Pancreas (tissue), 10 donors: ENCODE data around the gene APOC4. TPM values are rescaled to one million over a fixed set of nuclear protein-coding genes. Genes with fewer than 3 reads are reported as not detected.
"Not testable (repeated sequence)": the region's sequence is repeated elsewhere in the genome, so short reads cannot be mapped to it uniquely, and the experiment has no call there.

Experiments used
- ATAC-seq, 4 donors: fragments of 200-7000 bp; cut with Tn5 transposase; one replicate each; pipeline versions ENCODE4 v1.8.0 to v1.9.1; 2020; ENCODE audit warnings: mild to moderate bottlenecking in 4 of 4, moderate library complexity in 4 of 4
- DNase-seq, 6 donors: peaks; one replicate each; pipeline ENCODE4 v3.0.0-alpha.2; 2020
- FAIRE-seq: peaks from 2 replicates; lab custom pipeline; 2012; peaks lifted over from hg19 to GRCh38; lab: Jason Lieb, UNC
- H3K27ac ChIP-seq, 4 donors: fragments of 200-600 bp; sonication (generic); 1 replicate in 3 of 4; 2 replicates in 1 of 4; pipeline versions ENCODE4 v1.5.0 to v1.8.0; 2020
- H3K27me3 ChIP-seq, 4 donors: fragments of 200-600 bp; one replicate each; pipeline ENCODE4 v1.8.0; 2021
- H3K36me3 ChIP-seq, 3 donors: fragments of 200-600 bp; sonication (generic) in 1 of 3; one replicate each; pipeline versions ENCODE4 v1.5.0 to v1.8.0; 2020 to 2021
- H3K4me1 ChIP-seq, 3 donors: fragments of 200-600 bp; one replicate each; pipeline ENCODE4 v1.8.0; 2021
- H3K4me3 ChIP-seq, 4 donors: fragments of 200-600 bp; sonication (generic) in 2 of 4; one replicate each; pipeline versions ENCODE4 v1.5.0 to v1.8.0; 2020 to 2021
- H3K9me3 ChIP-seq, 4 donors: fragments of 200-600 bp; one replicate each; pipeline ENCODE4 v1.8.0; 2021
- CTCF ChIP-seq, 4 donors: fragments of 200-600 bp; sonication (generic) in 3 of 4; IDR thresholded peaks; one replicate each; pipeline versions ENCODE4 v1.5.0 to v1.8.0; 2021; ENCODE audit warnings: antibody characterized with exemption in 4 of 4
- WGBS, 2 donors: extraction: QIAGEN DNeasy Blood & Tissue Kit; methylation state at CpG; one replicate each; pipeline ENCODE4 v1.1.7; 2013; 5-methylcytosine and 5-hydroxymethylcytosine counted together
- intact Hi-C, 3 donors: fragments of 100-400 bp; cut with DNase I; formaldehyde crosslinking; loops; one replicate each; pipeline versions ENCODE4 v1.11.1 to v1.14.2; 2022
- polyA plus RNA-seq, 2 donors: library from polyadenylated mRNA; stranded (reverse); fragments of 200-250 nt; gene quantifications; one replicate each; pipeline ENCODE4 v1.2.3, GENCODE V29; 2013
- total RNA-seq, 6 donors: library from RNA; stranded (reverse); fragmentation: NEBNext Ultra II Directional in 4 of 6; extraction: Animal tissue kit (Norgen Biotek cat#: 25700) in 4 of 6; gene quantifications; one replicate each; pipeline versions ENCODE4 v1.2.1 to v1.2.4, GENCODE V29; 2021 to 2023
- donor health status: healthy with polysubstance abuse.
- donor health status: DM: no; HTN: no; CAD: no; lungs with moderate emphysema.
- donor health status: DM: no; HTN: no; CAD: no.
- donor health status: control.
- donor health status: control.
- donor health status: Bipolar disorder and iron deficiency.
- donor health status: DM: yes; HTN: yes; CAD: no.
- donor health status: DM: no; HTN: no; CAD: no.
- donor health status: DM: no; HTN: no; CAD: no.
- donor health status: DM: yes; HTN: yes; CAD: no.

Gene APOC4
- total and polyA plus RNA-seq, 8 donors: 0.47 TPM; not detected in 7

- intact Hi-C loops: no loop called here
- Histone ChIP-seq H3K27ac (no peak overlapping the region), H3K36me3 (peaks cover 4 to 18% (median 4%) of the 10 kb centered on the region in 3 donors), H3K9me3 (no peaks in the 10 kb centered on the region), H3K4me1 (no peaks in the 10 kb centered on the region), H3K4me3 (no peak overlapping the region), H3K27me3 (no peaks in the 10 kb centered on the region)
- WGBS, 2 donors: 96 to 100% methylated on average over 4 to 5 of the region's 5 CpGs
- ATAC-seq (no peak), DNase-seq (no peak), FAIRE-seq (no peak)
- TF ChIP-seq CTCF (IDR thresholded peaks at IDR 0.05): no peak
Observed at GRCh38 chr19:44969437-44969836, 27.4 kb downstream of the APOC4 start.

GRCh38 chr19:44971451-44971850 lies 29.4 kb downstream of the APOC4 start:
- intact Hi-C loops, H3K27ac ChIP-seq, H3K9me3 ChIP-seq, DNase-seq, ATAC-seq, H3K4me1 ChIP-seq, H3K4me3 ChIP-seq, FAIRE-seq, H3K27me3 ChIP-seq: not testable (repeated sequence)
- H3K36me3 ChIP-seq: peaks cover 0 to 31% (median 18%) of the 10 kb centered on the region in 3 donors
- WGBS, 2 donors: 88 to 94% methylated on average over 6 of the region's 6 CpGs

DNA sequence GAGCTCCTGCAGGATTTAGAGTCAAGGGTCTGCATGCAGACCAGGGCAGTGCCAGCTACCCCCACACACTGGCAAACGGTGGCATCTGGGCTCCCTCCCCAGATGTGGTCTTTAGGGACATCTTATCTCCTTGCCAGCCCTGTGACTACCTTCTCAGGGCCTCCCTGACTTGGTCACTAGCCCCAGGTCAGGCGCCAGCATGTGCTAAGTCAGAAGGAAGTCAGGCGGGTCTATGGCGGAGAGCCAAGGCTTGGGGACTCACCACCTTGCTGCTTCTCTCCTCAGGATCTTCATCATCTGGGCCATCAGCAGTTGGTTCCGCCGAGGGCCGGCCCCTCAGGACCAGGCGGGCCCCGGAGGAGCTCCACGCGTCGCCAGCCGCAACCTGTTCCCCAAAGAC lies 30.8 kb downstream of the APOC4 start:
- Histone ChIP-seq H3K4me1 (no peaks in the 10 kb centered on the region), H3K36me3 (peaks cover 5 to 44% (median 30%) of the 10 kb centered on the region in 3 donors), H3K4me3 (no peak overlapping the region), H3K27ac (no peak overlapping the region), H3K27me3 (no peaks in the 10 kb centered on the region), H3K9me3 (no peaks in the 10 kb centered on the region)
- 89 to 90% methylated on average over 13 of the region's 13 CpGs for WGBS, 2 donors
- ATAC-seq (no peak), FAIRE-seq (no peak), DNase-seq (no peak)
- no peak for TF ChIP-seq CTCF (IDR thresholded peaks at IDR 0.05)
- intact Hi-C loops: no loop called here

GRCh38 chr19:44973982-44974735 lies 32.1 kb downstream of the APOC4 start:
- ATAC-seq (no peak), FAIRE-seq (no peak), DNase-seq (no peak)
- Histone ChIP-seq H3K36me3 (peaks cover 7 to 50% (median 32%) of the 10 kb centered on the region in 3 donors), H3K27me3 (no peaks in the 10 kb centered on the region), H3K27ac (no peak overlapping the region), H3K9me3 (no peaks in the 10 kb centered on the region), H3K4me1 (no peaks in the 10 kb centered on the region), H3K4me3 (no peak overlapping the region)
- WGBS, 2 donors: 91 to 92% methylated on average over 21 of the region's 21 CpGs
- intact Hi-C loops: no loop called here
- no peak for TF ChIP-seq CTCF (IDR thresholded peaks at IDR 0.05)

DNA sequence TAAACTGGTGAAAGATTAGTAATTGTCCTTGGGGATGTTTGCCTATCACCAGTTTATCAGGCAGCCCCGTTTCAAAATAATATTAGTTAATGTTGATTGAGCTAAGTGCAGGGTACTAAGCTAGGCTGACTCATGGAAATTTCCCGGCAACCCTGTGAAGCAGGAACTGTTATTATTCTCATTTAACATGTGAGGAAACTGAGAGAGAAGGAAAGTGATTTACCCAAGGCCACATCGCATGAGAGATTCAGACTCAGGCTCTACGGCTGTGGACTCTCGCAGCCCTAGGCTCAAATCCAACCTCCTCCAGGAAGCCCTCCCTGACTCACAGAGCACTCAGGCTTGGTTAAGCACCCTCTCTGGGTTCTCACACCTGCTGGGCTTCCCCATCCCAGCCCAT lies 32.8 kb downstream of the APOC4 start:
- no peak for TF ChIP-seq CTCF (IDR thresholded peaks at IDR 0.05)
- intact Hi-C loops: no loop called here
- FAIRE-seq: no peak

More for the DNA sequence above, 32.8 kb downstream of the APOC4 start:
- Histone ChIP-seq H3K27me3 (no peaks in the 10 kb centered on the region), H3K4me1 (no peaks in the 10 kb centered on the region), H3K4me3 (no peak overlapping the region), H3K9me3 (no peaks in the 10 kb centered on the region), H3K27ac (no peak overlapping the region), H3K36me3 (peaks cover 7 to 55% (median 38%) of the 10 kb centered on the region in 3 donors)
- no peak for ATAC-seq
- DNase-seq: no peak
- WGBS, 2 donors: 75 to 79% methylated on average over 5 of the region's 5 CpGs
